HG02852 (cell line): ENCODE measurements around the gene SCN3A.

ENCODE experiments used
- ATAC-seq: cut with Tn5 transposase; IDR thresholded peaks from one replicate; pipeline ENCODE4 v1.9.1; 2021; ENCODE audit warnings: mild to moderate bottlenecking, moderate library complexity; ENCODE audit not compliant: unreplicated experiment

The SCN3A gene

GRCh38 chr2:165114346-165114939 is 89.4 kb downstream of the SCN3A start:
- ATAC-seq, result no peak

GRCh38 chr2:165113414-165113813 is 90.4 kb downstream of the SCN3A start:
- no peak for ATAC-seq

GRCh38 chr2:165112789-165113188 is 91.1 kb downstream of the SCN3A start:
- no peak for ATAC-seq

GRCh38 chr2:165112133-165112573 is 91.7 kb downstream of the SCN3A start:
- ATAC-seq, result no peak

- ATAC-seq, result no peak
Measured at GRCh38 chr2:165110394-165110793, 93.5 kb downstream of the SCN3A start.

GRCh38 chr2:165109915-165110314 is 93.9 kb downstream of the SCN3A start:
- no peak for ATAC-seq

GRCh38 chr2:165105926-165106325 is 97.9 kb downstream of the SCN3A start:
- ATAC-seq, result no peak

- ATAC-seq, result no peak
Measured at GRCh38 chr2:165087933-165088901, 115.6 kb downstream of the SCN3A start.

GRCh38 chr2:165086337-165086736 is 117.5 kb downstream of the SCN3A start:
- no peak for ATAC-seq

GRCh38 chr2:165083326-165083725 is 120.5 kb downstream of the SCN3A start:
- no peak for ATAC-seq

- no peak for ATAC-seq
Measured at GRCh38 chr2:165082479-165082878, 121.4 kb downstream of the SCN3A start.

GRCh38 chr2:165081276-165081675 is 122.6 kb downstream of the SCN3A start:
- no peak for ATAC-seq

- no peak for ATAC-seq
Measured at GRCh38 chr2:165079432-165079831, 124.4 kb downstream of the SCN3A start.

GRCh38 chr2:165078913-165079312 is 124.9 kb downstream of the SCN3A start:
- ATAC-seq, result no peak

GRCh38 chr2:165074884-165075283 is 129.0 kb downstream of the SCN3A start:
- ATAC-seq, result no peak

GRCh38 chr2:165074323-165074722 is 129.5 kb downstream of the SCN3A start:
- no peak for ATAC-seq

- no peak for ATAC-seq
Measured at GRCh38 chr2:165070076-165070475, 133.8 kb downstream of the SCN3A start.

GRCh38 chr2:165069151-165069550 is 134.7 kb downstream of the SCN3A start:
- ATAC-seq, result no peak

GRCh38 chr2:165068487-165068757 is 135.4 kb downstream of the SCN3A start:
- no peak for ATAC-seq

- no peak for ATAC-seq
Measured at GRCh38 chr2:165067643-165068486, 136.0 kb downstream of the SCN3A start.

GRCh38 chr2:165064743-165065142 is 139.1 kb downstream of the SCN3A start:
- ATAC-seq, result no peak
